GM12892 (cell line): ENCODE data around the gene RAB27A.

Experiments
- POLR2A ChIP-seq: IDR thresholded peaks from 2 replicates; pipeline ENCODE4 v1.6.1; 2011; ENCODE audit warnings: low read depth, low read length, control low read depth
- POLR2AphosphoS5 ChIP-seq: IDR thresholded peaks from 2 replicates; pipeline ENCODE4 v1.6.1; 2011; ENCODE audit warnings: low read depth, low read length, control low read depth

GRCh38 chr15:55220606-55221005 is 69.0 kb downstream of the RAB27A start:
- TF ChIP-seq POLR2AphosphoS5, result no peak
- no peak for TF ChIP-seq POLR2A
